Measurements from ENCODE around the gene GPR87.

The GPR87 gene

DNA sequence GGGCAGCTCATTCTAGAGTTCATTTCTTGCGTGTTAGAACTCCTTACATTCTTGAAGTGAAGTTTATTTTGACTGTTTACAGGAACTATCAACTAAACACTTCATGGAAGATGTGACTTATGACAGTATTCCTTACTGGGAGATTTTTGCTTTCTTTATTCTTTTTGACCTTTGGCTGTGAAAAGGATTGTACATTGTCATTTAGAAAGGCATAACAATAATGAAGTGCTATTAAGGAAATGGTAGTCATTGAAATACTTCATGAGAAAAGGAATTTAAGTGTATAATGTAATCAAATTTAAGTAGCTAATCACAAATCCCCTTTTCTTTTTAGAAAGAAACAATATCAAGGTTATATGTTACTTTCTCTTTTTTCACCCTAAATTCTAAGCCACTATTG is 49.6 kb downstream of the GPR87 start:
- Histone ChIP-seq H3K4me3 (ENCODE audit: low read length in 2 of 2) (no peak overlapping the region), H3K9ac (ENCODE audit: low read length in 2 of 2) (no peak overlapping the region), H3K4me1 (ENCODE audit: control insufficient read depth, insufficient read depth, low read length) (peaks cover 22% of the 10 kb centered on the region), H3K9me3 (ENCODE audit: control insufficient read depth in 2 of 2, low read length in 2 of 2) (no peaks in the 10 kb centered on the region), H3K27me3 (ENCODE audit: control insufficient read depth in 1 of 2, insufficient read depth in 2 of 2, low read length in 2 of 2) (no peaks in the 10 kb centered on the region), H3K27ac (ENCODE audit: low read length) (peak overlapping the region; percentile 66), H3K36me3 (ENCODE audit: control insufficient read depth in 2 of 2, insufficient read depth in 2 of 2, low read length in 2 of 2) (no peaks in the 10 kb centered on the region)

DNA sequence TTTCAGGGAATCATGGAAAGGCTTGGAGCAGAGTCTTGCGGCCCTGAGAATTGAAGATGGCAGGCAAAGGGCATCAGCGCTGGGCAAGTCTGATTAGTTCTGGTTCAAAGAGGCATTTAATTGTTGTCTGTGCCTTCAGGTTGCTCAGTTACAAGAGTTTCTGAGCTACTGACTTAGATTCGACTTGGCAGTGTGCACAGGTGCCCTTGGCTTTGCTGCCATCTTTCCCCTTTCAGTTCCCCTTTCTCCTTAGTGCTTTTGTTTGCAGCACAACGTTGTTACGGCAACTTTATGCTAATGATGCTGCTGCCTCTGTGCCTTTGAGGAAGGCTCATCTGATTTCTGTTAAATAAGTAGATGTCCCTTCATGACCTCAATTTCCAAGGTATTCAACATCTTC is 50.8 kb downstream of the GPR87 start:
- Histone ChIP-seq H3K9me3 (ENCODE audit: control insufficient read depth in 2 of 2, low read length in 2 of 2) (no peaks in the 10 kb centered on the region), H3K4me1 (ENCODE audit: control insufficient read depth, insufficient read depth, low read length) (peaks cover 22% of the 10 kb centered on the region), H3K9ac (ENCODE audit: low read length in 2 of 2) (peak overlapping the region in 1 of 2 donors; percentile 46), H3K4me3 (ENCODE audit: low read length in 2 of 2) (peak overlapping the region in 1 of 2 donors; percentile 10), H3K27ac (ENCODE audit: low read length) (peak overlapping the region; percentile 66), H3K27me3 (ENCODE audit: control insufficient read depth in 1 of 2, insufficient read depth in 2 of 2, low read length in 2 of 2) (no peaks in the 10 kb centered on the region), H3K36me3 (ENCODE audit: control insufficient read depth in 2 of 2, insufficient read depth in 2 of 2, low read length in 2 of 2) (no peaks in the 10 kb centered on the region)

GRCh38 chr3:151265166-151265565 is 51.5 kb downstream of the GPR87 start:
- H3K36me3 ChIP-seq (ENCODE audit: control insufficient read depth in 2 of 2, insufficient read depth in 2 of 2, low read length in 2 of 2), result peaks cover 0 to 2% of the 10 kb centered on the region in 2 donors
- H3K9ac ChIP-seq (ENCODE audit: low read length in 2 of 2), result peak overlapping the region in 1 of 2 donors; percentile 46
- H3K4me1 ChIP-seq (ENCODE audit: control insufficient read depth, insufficient read depth, low read length), result peaks cover 22% of the 10 kb centered on the region
- no peak overlapping the region for H3K4me3 ChIP-seq (ENCODE audit: low read length in 2 of 2)
- no peaks in the 10 kb centered on the region for H3K9me3 ChIP-seq (ENCODE audit: control insufficient read depth in 2 of 2, low read length in 2 of 2)
- no peaks in the 10 kb centered on the region for H3K27me3 ChIP-seq (ENCODE audit: control insufficient read depth in 1 of 2, insufficient read depth in 2 of 2, low read length in 2 of 2)
- peak overlapping the region; percentile 66 for H3K27ac ChIP-seq (ENCODE audit: low read length)

GRCh38 chr3:151264605-151265004 is 52.0 kb downstream of the GPR87 start:
- Histone ChIP-seq H3K36me3 (ENCODE audit: control insufficient read depth in 2 of 2, insufficient read depth in 2 of 2, low read length in 2 of 2) (peaks cover 0 to 2% of the 10 kb centered on the region in 2 donors), H3K4me1 (ENCODE audit: control insufficient read depth, insufficient read depth, low read length) (peaks cover 24% of the 10 kb centered on the region), H3K9ac (ENCODE audit: low read length in 2 of 2) (peak overlapping the region in 1 of 2 donors; percentile 46), H3K27me3 (ENCODE audit: control insufficient read depth in 1 of 2, insufficient read depth in 2 of 2, low read length in 2 of 2) (no peaks in the 10 kb centered on the region), H3K9me3 (ENCODE audit: control insufficient read depth in 2 of 2, low read length in 2 of 2) (no peaks in the 10 kb centered on the region), H3K4me3 (ENCODE audit: low read length in 2 of 2) (no peak overlapping the region), H3K27ac (ENCODE audit: low read length) (peak overlapping the region; percentile 66)

- no peak overlapping the region for H3K27ac ChIP-seq (ENCODE audit: low read length)
These were observed 53.6 kb downstream of the GPR87 start for GRCh38 chr3:151262871-151263525.

DNA sequence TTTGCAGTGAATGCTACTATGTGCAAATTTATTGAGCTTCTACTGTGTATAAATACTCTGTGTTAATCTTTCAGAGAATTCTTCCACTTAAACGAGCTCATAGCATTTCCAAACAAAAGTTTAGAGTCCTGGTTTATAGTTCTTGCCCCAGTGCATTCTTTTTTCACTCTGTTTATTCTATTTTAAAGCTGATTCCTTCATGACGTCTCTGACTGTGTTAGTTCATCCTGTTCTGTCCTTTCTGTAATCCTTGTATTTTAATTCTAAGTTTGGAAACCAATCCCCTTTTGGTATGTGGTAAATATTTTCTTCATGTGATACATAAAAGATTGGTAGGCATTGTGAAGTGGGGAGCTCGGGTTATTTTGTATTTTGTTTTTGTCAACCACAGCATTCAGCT is 57.0 kb downstream of the GPR87 start:
- H3K9ac ChIP-seq (ENCODE audit: low read length in 2 of 2), result no peak overlapping the region
- H3K27me3 ChIP-seq (ENCODE audit: control insufficient read depth in 1 of 2, insufficient read depth in 2 of 2, low read length in 2 of 2), result no peaks in the 10 kb centered on the region
- H3K27ac ChIP-seq (ENCODE audit: low read length), result peak overlapping the region; percentile 37
- peaks cover 9% of the 10 kb centered on the region for H3K4me1 ChIP-seq (ENCODE audit: control insufficient read depth, insufficient read depth, low read length)
- no peaks in the 10 kb centered on the region for H3K9me3 ChIP-seq (ENCODE audit: control insufficient read depth in 2 of 2, low read length in 2 of 2)
- H3K4me3 ChIP-seq (ENCODE audit: low read length in 2 of 2), result no peak overlapping the region
- peaks cover 0 to 2% of the 10 kb centered on the region in 2 donors for H3K36me3 ChIP-seq (ENCODE audit: control insufficient read depth in 2 of 2, insufficient read depth in 2 of 2, low read length in 2 of 2)

More at GRCh38 chr3:151262871-151263525, 53.6 kb downstream of the GPR87 start:
- Histone ChIP-seq H3K36me3 (ENCODE audit: control insufficient read depth in 2 of 2, insufficient read depth in 2 of 2, low read length in 2 of 2) (peaks cover 0 to 2% of the 10 kb centered on the region in 2 donors), H3K27me3 (ENCODE audit: control insufficient read depth in 1 of 2, insufficient read depth in 2 of 2, low read length in 2 of 2) (no peaks in the 10 kb centered on the region), H3K9me3 (ENCODE audit: control insufficient read depth in 2 of 2, low read length in 2 of 2) (no peaks in the 10 kb centered on the region), H3K4me3 (ENCODE audit: low read length in 2 of 2) (no peak overlapping the region), H3K9ac (ENCODE audit: low read length in 2 of 2) (no peak overlapping the region), H3K4me1 (ENCODE audit: control insufficient read depth, insufficient read depth, low read length) (peaks cover 24% of the 10 kb centered on the region)

- H3K9ac ChIP-seq (ENCODE audit: low read length in 2 of 2), result no peak overlapping the region
These were observed 59.9 kb downstream of the GPR87 start for GRCh38 chr3:151256749-151257148.

GRCh38 chr3:151248772-151249337 is 67.8 kb downstream of the GPR87 start:
- Histone ChIP-seq H3K27me3 (ENCODE audit: control insufficient read depth in 1 of 2, insufficient read depth in 2 of 2, low read length in 2 of 2) (no peaks in the 10 kb centered on the region), H3K9ac (ENCODE audit: low read length in 2 of 2) (no peak overlapping the region), H3K27ac (ENCODE audit: low read length) (no peak overlapping the region), H3K4me3 (ENCODE audit: low read length in 2 of 2) (peak overlapping the region; percentile 23 to 29), H3K9me3 (ENCODE audit: control insufficient read depth in 2 of 2, low read length in 2 of 2) (no peaks in the 10 kb centered on the region), H3K36me3 (ENCODE audit: control insufficient read depth in 2 of 2, insufficient read depth in 2 of 2, low read length in 2 of 2) (no peaks in the 10 kb centered on the region), H3K4me1 (ENCODE audit: control insufficient read depth, insufficient read depth, low read length) (peaks cover 3% of the 10 kb centered on the region)

More at GRCh38 chr3:151256749-151257148, 59.9 kb downstream of the GPR87 start:
- H3K4me3 ChIP-seq (ENCODE audit: low read length in 2 of 2), result no peak overlapping the region
- H3K9me3 ChIP-seq (ENCODE audit: control insufficient read depth in 2 of 2, low read length in 2 of 2), result no peaks in the 10 kb centered on the region
- peaks cover 0 to 2% of the 10 kb centered on the region in 2 donors for H3K36me3 ChIP-seq (ENCODE audit: control insufficient read depth in 2 of 2, insufficient read depth in 2 of 2, low read length in 2 of 2)
- peak overlapping the region; percentile 12 for H3K27ac ChIP-seq (ENCODE audit: low read length)
- H3K4me1 ChIP-seq (ENCODE audit: control insufficient read depth, insufficient read depth, low read length), result peaks cover 10% of the 10 kb centered on the region
- no peaks in the 10 kb centered on the region for H3K27me3 ChIP-seq (ENCODE audit: control insufficient read depth in 1 of 2, insufficient read depth in 2 of 2, low read length in 2 of 2)
